Neural progenitor cell (in vitro differentiated cells): ENCODE data around the gene RNF25. TPM values are rescaled to one million over a fixed set of nuclear protein-coding genes. Genes with fewer than 3 reads are reported as not detected.

Experiments used
- DNase-seq: peaks from one replicate; pipeline ENCODE4 v3.0.0-alpha.2; 2016; ENCODE audit warnings: low spot score
- H2AFZ ChIP-seq: fragments of 200-600 bp; sonication (generic); replicated peaks from 2 replicates; pipeline ENCODE4 v1.6.1; 2016; ENCODE audit warnings: antibody characterized with exemption
- H3F3A ChIP-seq: fragments of 200-600 bp; sonication (generic); 2 replicates; pipeline ENCODE4 v1.6.1; 2016; ENCODE audit warnings: antibody characterized with exemption, low read depth
- H3K27ac ChIP-seq: fragments of 200-600 bp; sonication (generic); 2 replicates; pipeline ENCODE4 v1.5.1; 2016; ENCODE audit warnings: mild to moderate bottlenecking
- H3K27me3 ChIP-seq: fragments of 200-600 bp; sonication (generic); 2 replicates; pipeline ENCODE4 v1.6.1; 2016; ENCODE audit warnings: mild to moderate bottlenecking, moderate library complexity
- H3K36me3 ChIP-seq: fragments of 200-600 bp; sonication (generic); 2 replicates; pipeline ENCODE4 v1.5.1; 2016
- H3K4me1 ChIP-seq: fragments of 200-600 bp; sonication (generic); 2 replicates; pipeline ENCODE4 v1.6.1; 2016; ENCODE audit warnings: mixed run types
- H3K4me2 ChIP-seq: fragments of 200-600 bp; sonication (generic); 2 replicates; pipeline ENCODE4 v1.6.1; 2016
- H3K4me3 ChIP-seq: fragments of 200-600 bp; sonication (generic); 2 replicates; pipeline ENCODE4 v1.5.1; 2016
- H3K79me2 ChIP-seq: fragments of 200-600 bp; sonication (generic); 2 replicates; pipeline ENCODE4 v1.6.1; 2016; ENCODE audit warnings: low read depth
- H3K9ac ChIP-seq: fragments of 200-600 bp; sonication (generic); 2 replicates; pipeline ENCODE4 v1.6.1; 2016
- H3K9me3 ChIP-seq: fragments of 200-600 bp; sonication (generic); 2 replicates; pipeline ENCODE4 v1.5.1; 2016; ENCODE audit warnings: low read depth
- H4K20me1 ChIP-seq: fragments of 200-600 bp; sonication (generic); 2 replicates; pipeline ENCODE4 v1.6.1; 2016; ENCODE audit warnings: low read depth
- H3K27ac Mint-ChIP-seq: 3 replicates; pipeline ENCODE4 v1.8.0; 2021; ENCODE audit warnings: mixed read lengths
- H3K27me3 Mint-ChIP-seq: 2 replicates; pipeline ENCODE4 v1.8.0; 2022; ENCODE audit warnings: low read depth, mild to moderate bottlenecking, inconsistent platforms, moderate library complexity, mixed read lengths; ENCODE audit not compliant: insufficient read depth
- H3K36me3 Mint-ChIP-seq: 3 replicates; pipeline ENCODE4 v1.8.0; 2021; ENCODE audit warnings: mixed read lengths
- H3K4me1 Mint-ChIP-seq: 3 replicates; pipeline ENCODE4 v1.8.0; 2021; ENCODE audit warnings: mixed read lengths
- H3K4me3 Mint-ChIP-seq: 3 replicates; pipeline ENCODE4 v1.8.0; 2021; ENCODE audit warnings: mild to moderate bottlenecking, moderate library complexity, mixed read lengths
- H3K9me3 Mint-ChIP-seq: 3 replicates; pipeline ENCODE4 v1.8.0; 2020; ENCODE audit warnings: mixed read lengths
- EZH2 ChIP-seq: fragments of 200-600 bp; sonication (generic); IDR thresholded peaks from 2 replicates; pipeline ENCODE4 v1.6.1; 2017; ENCODE audit warnings: antibody characterized with exemption, mild to moderate bottlenecking, moderate library complexity
- EZH2phosphoT487 ChIP-seq: fragments of 200-600 bp; sonication (generic); IDR thresholded peaks from 2 replicates; pipeline ENCODE4 v1.6.1; 2017; ENCODE audit warnings: antibody characterized with exemption
- total RNA-seq: library from RNA; depleted of rRNA; stranded (reverse); fragments of >200 nt; gene quantifications from 2 replicates; pipeline ENCODE4 v1.2.3, GENCODE V29; 2015; ENCODE audit warnings: low replicate concordance
- TF ChIP-seq, protein P1 (sequence below): fragments of 200-600 bp; sonication (generic); IDR thresholded peaks from 2 replicates; pipeline ENCODE4 v1.5.1; 2017; ENCODE audit warnings: antibody characterized with exemption, mild to moderate bottlenecking

Gene RNF25
- total RNA-seq, 1 donor from 2014 or later, result 9.6 TPM

DNA sequence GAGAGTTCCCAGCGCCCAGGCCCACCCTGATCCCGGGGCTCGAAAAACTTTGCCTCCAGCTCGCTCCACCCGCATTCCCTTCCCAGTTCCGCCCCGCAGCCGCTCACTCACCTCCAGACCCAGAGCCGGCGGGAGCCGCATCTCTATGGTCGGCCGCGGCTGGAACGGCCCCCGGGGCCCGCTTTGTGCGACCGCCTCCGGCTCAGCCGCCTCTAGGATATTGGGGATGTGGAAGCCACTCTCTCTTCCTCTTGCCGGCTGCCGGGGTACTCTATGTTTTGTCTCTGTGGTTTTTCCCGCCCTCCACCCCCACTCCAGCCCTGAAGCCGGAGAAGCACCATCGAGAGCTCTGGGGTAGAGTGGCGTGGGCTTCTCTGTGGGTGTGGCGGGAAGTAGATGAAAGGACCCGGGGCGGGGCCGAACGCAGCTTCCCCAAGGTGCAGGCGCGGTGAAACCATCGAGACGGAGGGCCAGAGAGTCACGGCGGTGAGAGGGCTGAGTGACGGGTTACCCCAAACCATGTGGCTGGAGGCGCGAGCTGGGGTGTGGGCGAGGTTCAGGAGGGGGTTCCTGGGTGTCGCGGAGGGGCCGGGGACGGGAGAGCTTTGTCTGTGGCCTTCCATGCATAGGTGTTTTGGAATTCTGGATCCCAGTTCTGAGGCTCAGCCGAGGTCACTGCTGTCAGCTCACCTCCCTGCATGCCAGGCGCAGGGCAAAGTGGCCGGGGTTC lies 12.4 kb downstream of the RNF25 start, which contains the start of the genes BCS1L and ZNF142:
Gene BCS1L, plus strand, starts transcription at position 426 of the 730 bp plus-strand sequence. CDS start 1,305 bp downstream, outside the sequence.
Gene ZNF142, minus strand, starts transcription at position 366 of the 730 bp plus-strand sequence. CDS start 3,194 bp downstream, outside the sequence.
- peaks cover 3% of the 10 kb centered on the region for H3K4me1 ChIP-seq
- Mint-ChIP-seq H3K27ac (peak within 1 kb of the TSS; percentile 96), H3K36me3 (peaks cover 17% of the 10 kb centered on the region), H3K4me1 (peaks cover 23% of the 10 kb centered on the region), H3K27me3 (peaks cover 9% of the 10 kb centered on the region), H3K4me3 (peak within 1 kb of the TSS; percentile 99), H3K9me3 (no peaks in the 10 kb centered on the region)
- no peaks in the 10 kb centered on the region for H3K27me3 ChIP-seq
- peaks cover 4% of the 10 kb centered on the region for H3K36me3 ChIP-seq
- H3F3A ChIP-seq, result peaks cover 9% of the 10 kb centered on the region
- no peaks in the 10 kb centered on the region for H3K9me3 ChIP-seq
- H4K20me1 ChIP-seq, result no peaks in the 10 kb centered on the region
- peak within 1 kb of the TSS; percentile 77 for H3K9ac ChIP-seq
- peaks cover 26% of the 10 kb centered on the region for H3K79me2 ChIP-seq
- peak; percentile 94 for DNase-seq
- H3K4me2 ChIP-seq, result peak within 1 kb of the TSS; percentile 97
- TF ChIP-seq EZH2phosphoT487 (no peak), EZH2 (no peak)
- TF ChIP-seq, protein P1, sequence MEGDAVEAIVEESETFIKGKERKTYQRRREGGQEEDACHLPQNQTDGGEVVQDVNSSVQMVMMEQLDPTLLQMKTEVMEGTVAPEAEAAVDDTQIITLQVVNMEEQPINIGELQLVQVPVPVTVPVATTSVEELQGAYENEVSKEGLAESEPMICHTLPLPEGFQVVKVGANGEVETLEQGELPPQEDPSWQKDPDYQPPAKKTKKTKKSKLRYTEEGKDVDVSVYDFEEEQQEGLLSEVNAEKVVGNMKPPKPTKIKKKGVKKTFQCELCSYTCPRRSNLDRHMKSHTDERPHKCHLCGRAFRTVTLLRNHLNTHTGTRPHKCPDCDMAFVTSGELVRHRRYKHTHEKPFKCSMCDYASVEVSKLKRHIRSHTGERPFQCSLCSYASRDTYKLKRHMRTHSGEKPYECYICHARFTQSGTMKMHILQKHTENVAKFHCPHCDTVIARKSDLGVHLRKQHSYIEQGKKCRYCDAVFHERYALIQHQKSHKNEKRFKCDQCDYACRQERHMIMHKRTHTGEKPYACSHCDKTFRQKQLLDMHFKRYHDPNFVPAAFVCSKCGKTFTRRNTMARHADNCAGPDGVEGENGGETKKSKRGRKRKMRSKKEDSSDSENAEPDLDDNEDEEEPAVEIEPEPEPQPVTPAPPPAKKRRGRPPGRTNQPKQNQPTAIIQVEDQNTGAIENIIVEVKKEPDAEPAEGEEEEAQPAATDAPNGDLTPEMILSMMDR, result no peak
- peak within 1 kb of the TSS; percentile 97 for H2AFZ ChIP-seq
- H3K4me3 ChIP-seq, result peak within 1 kb of the TSS; percentile 95
- peak within 1 kb of the TSS; percentile 69 for H3K27ac ChIP-seq

DNA sequence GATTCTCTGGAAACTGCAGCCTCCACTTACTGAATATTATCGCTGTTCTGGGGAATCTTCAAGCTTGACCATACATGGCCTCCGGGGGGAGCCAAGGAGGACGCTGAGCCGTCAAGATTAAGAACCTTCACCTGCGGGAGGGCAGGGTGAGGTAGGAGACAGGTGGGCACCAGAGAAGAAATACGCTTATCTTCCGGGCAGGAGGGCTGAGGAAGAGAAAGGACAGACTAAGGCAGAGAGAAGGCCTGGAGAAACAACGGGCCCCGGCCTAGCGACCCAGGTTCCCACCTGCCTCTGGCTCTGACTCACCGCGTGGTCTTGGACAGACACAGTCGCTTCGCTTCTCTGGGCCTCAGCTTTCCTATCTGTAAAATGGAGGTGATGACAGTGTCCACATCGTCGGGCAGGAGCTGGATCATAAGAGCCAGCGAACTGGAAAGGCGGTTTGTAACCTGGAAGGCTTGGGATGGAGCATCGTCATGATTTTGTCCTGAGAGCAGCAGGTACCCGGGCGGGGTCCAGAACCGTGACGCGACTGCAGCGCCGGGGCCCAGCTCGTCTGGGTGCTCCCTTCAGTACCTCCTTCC lies 13.0 kb downstream of the RNF25 start:
- H2AFZ ChIP-seq, result peak overlapping the region; percentile 97
- peaks cover 4% of the 10 kb centered on the region for H3K36me3 ChIP-seq

DNA sequence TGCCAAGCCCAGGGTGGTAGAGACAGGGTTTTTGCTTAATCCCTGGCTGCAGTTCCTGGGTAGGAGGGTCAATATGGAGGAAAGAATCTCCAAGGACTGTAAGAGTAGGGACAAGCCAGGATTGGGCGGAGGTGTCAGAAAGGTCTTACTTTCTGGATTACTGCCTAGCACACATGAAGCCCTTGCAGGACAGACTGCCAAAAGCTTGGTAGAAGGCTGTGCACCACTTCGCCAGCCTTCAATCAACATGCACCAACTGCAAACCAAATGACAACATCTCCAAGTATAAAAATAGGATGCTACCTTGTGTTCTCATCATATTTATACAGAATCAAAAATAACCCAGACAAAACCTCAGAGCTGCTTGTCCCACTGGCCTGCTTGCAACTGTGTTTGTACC lies 16.1 kb downstream of the RNF25 start:
- Histone ChIP-seq H3K27me3 (no peaks in the 10 kb centered on the region), H3K9ac (no peak overlapping the region), H3F3A (peaks cover 9% of the 10 kb centered on the region), H3K27ac (no peak overlapping the region), H3K4me3 (no peak overlapping the region), H3K36me3 (peaks cover 4% of the 10 kb centered on the region), H3K4me2 (no peak overlapping the region), H3K4me1 (peaks cover 3% of the 10 kb centered on the region), H4K20me1 (no peaks in the 10 kb centered on the region), H2AFZ (no peak overlapping the region), H3K79me2 (peaks cover 26% of the 10 kb centered on the region), H3K9me3 (no peaks in the 10 kb centered on the region)
- TF ChIP-seq, protein P1, result no peak
- TF ChIP-seq EZH2phosphoT487, result no peak
- TF ChIP-seq EZH2, result no peak
- no peak overlapping the region for H3K4me3 Mint-ChIP-seq
- H3K27ac Mint-ChIP-seq, result no peak overlapping the region
- no peak for DNase-seq
- no peaks in the 10 kb centered on the region for H3K9me3 Mint-ChIP-seq
- H3K27me3 Mint-ChIP-seq, result peaks cover 5% of the 10 kb centered on the region
- peaks cover 23% of the 10 kb centered on the region for H3K4me1 Mint-ChIP-seq
- peaks cover 14% of the 10 kb centered on the region for H3K36me3 Mint-ChIP-seq

More for the DNA sequence above, 13.0 kb downstream of the RNF25 start:
- TF ChIP-seq, protein P1, result peak; percentile 60
- TF ChIP-seq EZH2, result no peak
- peak; percentile 70 for DNase-seq
- H3K4me1 ChIP-seq, result peaks cover 3% of the 10 kb centered on the region
- H3K27me3 ChIP-seq, result no peaks in the 10 kb centered on the region
- Mint-ChIP-seq H3K27ac (peak overlapping the region; percentile 48), H3K36me3 (peaks cover 14% of the 10 kb centered on the region), H3K4me3 (peak overlapping the region; percentile 99), H3K27me3 (peaks cover 9% of the 10 kb centered on the region), H3K4me1 (peaks cover 23% of the 10 kb centered on the region), H3K9me3 (no peaks in the 10 kb centered on the region)
- H3K27ac ChIP-seq, result peak overlapping the region; percentile 69
- H3K9me3 ChIP-seq, result no peaks in the 10 kb centered on the region
- peaks cover 26% of the 10 kb centered on the region for H3K79me2 ChIP-seq
- H3K9ac ChIP-seq, result peak overlapping the region; percentile 77
- H3K4me2 ChIP-seq, result peak overlapping the region; percentile 97
- peaks cover 9% of the 10 kb centered on the region for H3F3A ChIP-seq
- no peaks in the 10 kb centered on the region for H4K20me1 ChIP-seq
- H3K4me3 ChIP-seq, result peak overlapping the region; percentile 95
